HepG2 (cell line): ENCODE measurements around the gene GBA2. TPM values are rescaled to one million over a fixed set of nuclear protein-coding genes. Genes with fewer than 3 reads are reported as not detected.

Experiments used
- ATRX ChIP-seq: sonication (generic); formaldehyde crosslinking; IDR thresholded peaks from 2 replicates; pipeline ENCODE4 v1.4.0; 2020; ENCODE audit warnings: missing genetic modification reagents, borderline replicate concordance
- CBX2 ChIP-seq, 2 experiments: fragments of 200-600 bp in 1 of 2; sonication (generic); formaldehyde crosslinking in 1 of 2; IDR thresholded peaks; 2 replicates each; pipeline versions ENCODE4 v1.7.0 to v1.8.1; 2018 to 2022; ENCODE audit warnings: low read depth in 2 of 2, low read length in 1 of 2, mild to moderate bottlenecking in 1 of 2, missing genetic modification reagents in 1 of 2
- GPN1 ChIP-seq: sonication (generic); formaldehyde crosslinking; IDR thresholded peaks from 2 replicates; pipeline ENCODE4 v1.5.1; 2020; ENCODE audit warnings: missing genetic modification reagents, borderline replicate concordance
- HDAC6 ChIP-seq: fragments of 200-600 bp; sonication (generic); IDR thresholded peaks from 2 replicates; pipeline ENCODE4 v1.7.0; 2017; ENCODE audit warnings: mild to moderate bottlenecking, antibody characterized with exemption, low read length, low read depth
- IRX3 ChIP-seq: sonication (generic); formaldehyde crosslinking; IDR thresholded peaks from 2 replicates; pipeline ENCODE4 v1.8.1; 2023; ENCODE audit warnings: mild to moderate bottlenecking, low read depth, missing genetic modification reagents, borderline replicate concordance
- LCORL ChIP-seq, 2 experiments: fragments of 450-650 bp in 1 of 2; sonication (generic) in 1 of 2; formaldehyde crosslinking in 1 of 2; IDR thresholded peaks; 2 replicates each; pipeline versions ENCODE4 v1.5.0 to v1.6.1; 2017 to 2020; ENCODE audit warnings: antibody characterized with exemption in 1 of 2, missing genetic modification reagents in 1 of 2
- NFATC3 ChIP-seq: sonication (generic); formaldehyde crosslinking; IDR thresholded peaks from 2 replicates; pipeline ENCODE4 v1.5.1; 2020; ENCODE audit warnings: mild to moderate bottlenecking, missing genetic modification reagents
- NFKBIZ ChIP-seq: IDR thresholded peaks from 2 replicates; pipeline ENCODE4 v1.6.1; 2018; ENCODE audit warnings: missing genetic modification reagents, missing compliant biosample characterization
- PITX1 ChIP-seq: sonication (generic); formaldehyde crosslinking; IDR thresholded peaks from 2 replicates; pipeline ENCODE4 v1.5.1; 2020; ENCODE audit warnings: mild to moderate bottlenecking, missing genetic modification reagents
- RBM22 ChIP-seq: fragments of 200-400 bp; formaldehyde crosslinking; optimal IDR thresholded peaks from 2 replicates; pipeline ENCODE3; 2017; ENCODE audit warnings: mild to moderate bottlenecking, low read length, moderate library complexity
- STAG1 ChIP-seq: sonication (generic); formaldehyde crosslinking; IDR thresholded peaks from 2 replicates; pipeline ENCODE4 v1.4.0; 2020; ENCODE audit warnings: missing genetic modification reagents
- TAF1 ChIP-seq: sonication (generic); formaldehyde crosslinking; IDR thresholded peaks from 2 replicates; pipeline ENCODE4 v1.4.0; 2020; ENCODE audit warnings: missing genetic modification reagents
- TEAD3 ChIP-seq: optimal IDR thresholded peaks from 2 replicates; pipeline ENCODE3; 2016; ENCODE audit warnings: borderline replicate concordance
- ZBTB21 ChIP-seq: sonication (generic); formaldehyde crosslinking; IDR thresholded peaks from 2 replicates; pipeline ENCODE4 v1.4.0; 2020; ENCODE audit warnings: missing genetic modification reagents
- ZC3H13 ChIP-seq: sonication (generic); formaldehyde crosslinking; IDR thresholded peaks from 2 replicates; pipeline ENCODE4 v1.8.1; 2023; ENCODE audit warnings: mild to moderate bottlenecking, missing genetic modification reagents, moderate library complexity
- ZFAT ChIP-seq: sonication (generic); formaldehyde crosslinking; conservative IDR thresholded peaks from 2 replicates; pipeline ENCODE4 v1.8.1; 2023; ENCODE audit warnings: missing genetic modification reagents, inconsistent platforms
- ZNF101 ChIP-seq: sonication (generic); formaldehyde crosslinking; IDR thresholded peaks from 2 replicates; pipeline ENCODE4 v1.4.0; 2020; ENCODE audit warnings: mild to moderate bottlenecking, low read depth, missing genetic modification reagents, borderline replicate concordance
- ZNF124 ChIP-seq: sonication (generic); formaldehyde crosslinking; IDR thresholded peaks from 2 replicates; pipeline ENCODE4 v1.4.0; 2020; ENCODE audit warnings: missing genetic modification reagents
- ZNF451 ChIP-seq: sonication (generic); formaldehyde crosslinking; IDR thresholded peaks from 2 replicates; pipeline ENCODE4 v1.5.0; 2020; ENCODE audit warnings: mild to moderate bottlenecking, missing genetic modification reagents
- ZNF530 ChIP-seq: sonication (generic); formaldehyde crosslinking; IDR thresholded peaks from 2 replicates; pipeline ENCODE4 v1.5.0; 2020; ENCODE audit warnings: low read depth, mild to moderate bottlenecking, missing genetic modification reagents
- ZNF567 ChIP-seq: sonication (generic); formaldehyde crosslinking; IDR thresholded peaks from 2 replicates; pipeline ENCODE4 v1.8.1; 2023; ENCODE audit warnings: mild to moderate bottlenecking, missing genetic modification reagents, borderline replicate concordance
- ZNF589 ChIP-seq: sonication (generic); formaldehyde crosslinking; conservative IDR thresholded peaks from 2 replicates; pipeline ENCODE4 v1.8.0; 2022; ENCODE audit warnings: mild to moderate bottlenecking, moderate library complexity, missing genetic modification reagents
- ZNF7 ChIP-seq: IDR thresholded peaks from 2 replicates; pipeline ENCODE4 v1.6.1; 2016; ENCODE audit warnings: missing biosample characterization, missing genetic modification reagents
- ZNF788 ChIP-seq: sonication (generic); formaldehyde crosslinking; IDR thresholded peaks from 2 replicates; pipeline ENCODE4 v1.5.0; 2020; ENCODE audit warnings: mild to moderate bottlenecking, missing genetic modification reagents, borderline replicate concordance
- ZSCAN12 ChIP-seq: sonication (generic); formaldehyde crosslinking; IDR thresholded peaks from 2 replicates; pipeline ENCODE4 v1.9.0; 2021; ENCODE audit warnings: mild to moderate bottlenecking, missing genetic modification reagents
- polyA plus RNA-seq, 8 experiments: library from polyadenylated mRNA; depleted of rRNA in 3 of 8; stranded (reverse) in 7 of 8; unstranded in 1 of 8; fragments of >200 nt; fragmentation: Illumina TruSeq in 4 of 8; extraction: Trizol in 4 of 8; gene quantifications; 2 replicates each; pipeline versions ENCODE4 v1.2.1 to v1.2.3, GENCODE V29; 2011 to 2016; ENCODE audit warnings: low read depth in 4 of 8, missing spikeins in 1 of 8, mixed read lengths in 1 of 8; ENCODE audit not compliant: insufficient read depth in 1 of 8
- total RNA-seq, 5 experiments: library from RNA; depleted of rRNA; stranded (reverse); fragments of >200 nt; fragmentation: Illumina TruSeq; extraction: Trizol; gene quantifications; 2 replicates each; pipeline ENCODE4 v1.2.3, GENCODE V29; 2016; ENCODE audit warnings: low read depth in 1 of 5
- TF ChIP-seq, protein P1 (sequence below): sonication (generic); formaldehyde crosslinking; conservative IDR thresholded peaks from 2 replicates; pipeline ENCODE4 v1.5.0; 2020; ENCODE audit warnings: missing genetic modification reagents
- TF ChIP-seq, protein P2 (sequence below): sonication (generic); formaldehyde crosslinking; IDR thresholded peaks from 2 replicates; pipeline ENCODE4 v1.9.0; 2022; ENCODE audit warnings: missing genetic modification reagents, mild to moderate bottlenecking, borderline replicate concordance
- TF ChIP-seq, protein P3 (sequence below): IDR thresholded peaks from 2 replicates; pipeline ENCODE4 v1.6.1; 2016

Gene GBA2
- total and polyA plus RNA-seq, 2 of the 13 experiments (the other 11 are each of a cell fraction or from before 2014, with no cell fraction given), result 37.5 to 86.1 TPM

DNA sequence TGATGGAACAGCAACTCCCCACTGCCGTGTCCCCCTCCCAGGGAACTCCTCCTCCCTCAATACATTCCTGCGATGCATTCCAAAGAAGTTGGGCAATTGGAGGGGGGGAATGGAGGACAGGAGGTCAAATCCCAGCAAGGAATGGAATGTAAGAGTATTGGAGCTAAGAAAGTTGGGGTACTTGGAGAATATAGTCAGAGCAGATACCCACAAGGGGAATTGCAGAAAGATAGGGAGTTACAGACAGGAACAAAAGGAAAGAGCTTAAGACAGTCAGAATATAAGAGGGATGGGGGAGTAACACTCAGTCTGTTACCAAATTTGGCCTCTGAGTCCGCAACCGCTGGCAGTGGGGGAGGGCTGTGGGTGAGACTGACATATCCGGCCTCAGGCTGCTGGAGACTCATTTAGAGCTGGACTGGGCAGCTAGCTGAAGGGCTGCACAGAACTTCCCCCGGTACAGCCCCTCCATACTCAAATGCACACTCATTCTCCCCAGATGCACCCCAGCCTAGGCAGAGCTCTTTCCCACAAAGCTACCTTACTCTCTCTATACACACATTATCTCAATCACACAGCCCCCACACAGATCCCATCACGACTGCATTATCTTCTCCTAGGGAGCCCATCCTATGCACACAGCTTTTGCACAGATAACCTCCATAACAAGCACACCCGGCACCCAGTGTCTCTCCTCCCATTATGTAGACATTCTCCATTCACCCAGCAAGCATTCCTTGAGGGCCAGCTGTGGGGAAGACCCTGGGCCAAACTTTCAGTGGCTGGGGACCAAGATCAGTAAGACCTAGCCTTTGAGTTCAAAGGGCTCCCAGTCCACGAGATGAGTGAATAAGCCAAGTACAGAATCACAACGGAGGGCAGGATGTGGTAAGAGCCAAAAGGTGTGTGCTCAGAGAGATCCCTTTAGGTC is 20.7 kb downstream of the GBA2 start (continued):
- TF ChIP-seq, protein P1, sequence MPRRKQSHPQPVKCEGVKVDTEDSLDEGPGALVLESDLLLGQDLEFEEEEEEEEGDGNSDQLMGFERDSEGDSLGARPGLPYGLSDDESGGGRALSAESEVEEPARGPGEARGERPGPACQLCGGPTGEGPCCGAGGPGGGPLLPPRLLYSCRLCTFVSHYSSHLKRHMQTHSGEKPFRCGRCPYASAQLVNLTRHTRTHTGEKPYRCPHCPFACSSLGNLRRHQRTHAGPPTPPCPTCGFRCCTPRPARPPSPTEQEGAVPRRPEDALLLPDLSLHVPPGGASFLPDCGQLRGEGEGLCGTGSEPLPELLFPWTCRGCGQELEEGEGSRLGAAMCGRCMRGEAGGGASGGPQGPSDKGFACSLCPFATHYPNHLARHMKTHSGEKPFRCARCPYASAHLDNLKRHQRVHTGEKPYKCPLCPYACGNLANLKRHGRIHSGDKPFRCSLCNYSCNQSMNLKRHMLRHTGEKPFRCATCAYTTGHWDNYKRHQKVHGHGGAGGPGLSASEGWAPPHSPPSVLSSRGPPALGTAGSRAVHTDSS (CRISPR knock-in tag), result no peak
- no peak for TF ChIP-seq ZNF7 (CRISPR knock-in tag)
- TF ChIP-seq ATRX (CRISPR knock-in tag), result no peak
- no peak for TF ChIP-seq GPN1 (CRISPR knock-in tag)
- TF ChIP-seq RBM22, result no peak
- no peak for TF ChIP-seq LCORL (IDR thresholded peaks at IDR 0.05)
- peak; percentile 17; the same call in 1 of the 2 replicates for TF ChIP-seq LCORL (CRISPR knock-in tag; IDR thresholded peaks at IDR 0.05)
- no peak for TF ChIP-seq IRX3 (CRISPR knock-in tag)
- TF ChIP-seq ZNF530 (CRISPR knock-in tag), result no peak
- no peak for TF ChIP-seq ZNF101 (CRISPR knock-in tag)
- no peak for TF ChIP-seq ZNF788 (CRISPR knock-in tag)
- TF ChIP-seq ZFAT, result no peak
- TF ChIP-seq ZNF567 (CRISPR knock-in tag), result no peak
- no peak for TF ChIP-seq ZNF124
- TF ChIP-seq ZBTB21 (CRISPR knock-in tag), result 0 out of 2 replicates have a peak, but pooled peaks have one; percentile 6
- TF ChIP-seq NFATC3 (CRISPR knock-in tag), result no peak
- no peak for TF ChIP-seq NFKBIZ (CRISPR knock-in tag)
- no peak for TF ChIP-seq ZNF451 (CRISPR knock-in tag)
- no peak for TF ChIP-seq ZC3H13 (CRISPR knock-in tag)
- TF ChIP-seq, protein P2, sequence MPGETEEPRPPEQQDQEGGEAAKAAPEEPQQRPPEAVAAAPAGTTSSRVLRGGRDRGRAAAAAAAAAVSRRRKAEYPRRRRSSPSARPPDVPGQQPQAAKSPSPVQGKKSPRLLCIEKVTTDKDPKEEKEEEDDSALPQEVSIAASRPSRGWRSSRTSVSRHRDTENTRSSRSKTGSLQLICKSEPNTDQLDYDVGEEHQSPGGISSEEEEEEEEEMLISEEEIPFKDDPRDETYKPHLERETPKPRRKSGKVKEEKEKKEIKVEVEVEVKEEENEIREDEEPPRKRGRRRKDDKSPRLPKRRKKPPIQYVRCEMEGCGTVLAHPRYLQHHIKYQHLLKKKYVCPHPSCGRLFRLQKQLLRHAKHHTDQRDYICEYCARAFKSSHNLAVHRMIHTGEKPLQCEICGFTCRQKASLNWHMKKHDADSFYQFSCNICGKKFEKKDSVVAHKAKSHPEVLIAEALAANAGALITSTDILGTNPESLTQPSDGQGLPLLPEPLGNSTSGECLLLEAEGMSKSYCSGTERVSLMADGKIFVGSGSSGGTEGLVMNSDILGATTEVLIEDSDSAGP, result no peak; the same call in 1 of the 2 replicates
- no peak for TF ChIP-seq STAG1 (CRISPR knock-in tag)
- TF ChIP-seq, protein P3, sequence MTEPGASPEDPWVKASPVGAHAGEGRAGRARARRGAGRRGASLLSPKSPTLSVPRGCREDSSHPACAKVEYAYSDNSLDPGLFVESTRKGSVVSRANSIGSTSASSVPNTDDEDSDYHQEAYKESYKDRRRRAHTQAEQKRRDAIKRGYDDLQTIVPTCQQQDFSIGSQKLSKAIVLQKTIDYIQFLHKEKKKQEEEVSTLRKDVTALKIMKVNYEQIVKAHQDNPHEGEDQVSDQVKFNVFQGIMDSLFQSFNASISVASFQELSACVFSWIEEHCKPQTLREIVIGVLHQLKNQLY (CRISPR knock-in tag), result no peak
- TF ChIP-seq CBX2 (IDR thresholded peaks at IDR 0.05; ENCODE audit: low read depth, low read length), result no peak
- TF ChIP-seq CBX2 (CRISPR knock-in tag; IDR thresholded peaks at IDR 0.05; ENCODE audit: low read depth), result no peak
- no peak for TF ChIP-seq ZNF589 (CRISPR knock-in tag)
- no peak for TF ChIP-seq ZSCAN12 (CRISPR knock-in tag)
- TF ChIP-seq TEAD3 (CRISPR knock-in tag), result peak; percentile 99
- TF ChIP-seq HDAC6, result no peak
- no peak for TF ChIP-seq PITX1 (CRISPR knock-in tag)
- TF ChIP-seq TAF1, result no peak
